GM21423 (cell line): Measurements from ENCODE around the gene PRR29.
"Not testable (repeated sequence)": the region's sequence is repeated elsewhere in the genome, so short reads cannot be mapped to it uniquely, and the experiment has no call there.

ENCODE experiments used
- ATAC-seq: cut with Tn5 transposase; IDR thresholded peaks from one replicate; pipeline ENCODE4 v1.9.1; 2021; ENCODE audit warnings: mild to moderate bottlenecking, moderate library complexity; ENCODE audit not compliant: unreplicated experiment

Gene PRR29

DNA sequence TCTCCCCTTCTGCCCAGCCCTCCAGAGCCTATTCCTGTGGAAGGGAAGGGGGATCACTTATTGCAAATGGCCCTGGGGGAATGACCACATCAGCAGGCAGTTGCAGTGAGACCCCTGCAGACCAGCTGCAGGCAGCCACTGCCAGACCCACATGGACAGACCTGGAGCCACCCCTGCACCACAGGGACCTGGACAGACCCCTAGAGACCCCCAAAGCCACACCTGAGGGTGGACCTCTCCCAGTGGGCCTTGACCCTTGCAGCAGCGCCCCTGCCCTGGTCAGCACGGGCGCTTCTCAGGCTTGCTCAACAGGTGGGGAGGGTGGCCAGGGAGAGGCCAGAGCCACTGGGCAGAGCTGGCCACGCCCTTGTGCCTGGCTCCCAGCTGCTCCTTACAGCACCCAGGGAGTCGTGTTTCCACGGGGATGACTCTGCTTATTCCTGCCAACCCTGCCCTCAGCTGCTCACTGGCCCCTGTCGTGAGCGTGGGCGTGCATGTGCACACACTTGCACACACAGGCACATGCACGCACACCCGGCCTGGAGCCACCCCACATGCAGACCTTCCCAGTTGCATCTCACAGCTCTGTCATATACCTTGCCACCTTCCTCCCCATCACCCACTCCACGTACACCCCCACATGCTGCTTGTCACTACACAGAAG, 24.1 kb upstream of the PRR29 start:
- no peak for ATAC-seq

DNA sequence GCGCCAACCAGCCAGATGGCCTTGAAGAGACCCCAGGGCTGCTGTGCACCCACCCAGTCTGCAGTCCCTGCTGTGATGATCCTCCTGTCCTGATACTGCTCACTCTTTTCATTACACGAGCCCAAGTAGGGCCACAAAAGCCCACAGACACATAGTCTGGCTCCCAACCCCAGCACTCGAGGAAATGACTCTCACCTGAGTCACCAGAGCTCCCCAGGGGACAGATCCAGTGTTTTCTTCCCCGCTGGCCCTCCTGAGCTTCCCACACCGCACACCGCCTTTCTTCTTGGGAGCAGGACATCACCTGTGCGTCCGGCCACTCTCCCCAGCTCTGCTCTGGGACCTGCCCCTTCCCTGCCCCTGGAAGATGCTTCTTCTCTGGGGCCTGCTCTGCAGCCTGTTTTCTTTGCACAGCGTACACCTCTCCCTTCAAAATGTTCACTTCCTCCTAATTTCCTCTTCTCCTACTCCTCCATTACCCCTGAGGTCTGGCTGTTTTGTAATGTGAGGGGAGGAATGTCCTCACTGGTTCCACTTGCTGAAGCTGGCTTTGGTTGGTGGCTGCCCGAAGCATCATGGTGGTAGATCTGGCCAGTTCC, 23.5 kb upstream of the PRR29 start:
- no peak for ATAC-seq

DNA sequence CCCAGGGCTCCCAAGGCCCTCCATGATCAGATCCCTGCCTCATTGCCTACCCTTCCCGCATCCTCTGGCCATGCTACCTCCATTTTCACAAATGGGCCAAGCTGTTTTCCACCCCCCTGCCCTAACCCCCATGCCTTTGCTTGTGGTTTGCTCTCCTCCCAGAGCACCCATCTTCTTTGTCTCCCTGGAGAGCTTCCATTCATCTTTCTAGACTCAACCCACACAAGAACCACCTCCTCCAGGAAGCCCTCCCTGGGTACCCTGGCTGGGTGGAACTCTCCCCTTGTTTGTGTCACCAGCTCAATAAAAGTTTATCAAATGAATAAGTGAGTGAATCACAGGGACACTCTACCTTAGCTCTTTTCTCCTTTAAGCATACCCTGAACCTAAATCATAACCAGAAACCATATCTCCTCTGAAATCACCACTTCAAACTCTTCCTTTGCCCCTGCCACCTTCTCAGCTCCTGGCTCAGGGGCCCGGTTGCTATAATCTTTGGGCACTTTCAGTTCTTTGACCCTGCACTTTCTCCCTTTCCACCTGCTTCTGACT, 22.5 kb upstream of the PRR29 start:
- ATAC-seq = no peak

DNA sequence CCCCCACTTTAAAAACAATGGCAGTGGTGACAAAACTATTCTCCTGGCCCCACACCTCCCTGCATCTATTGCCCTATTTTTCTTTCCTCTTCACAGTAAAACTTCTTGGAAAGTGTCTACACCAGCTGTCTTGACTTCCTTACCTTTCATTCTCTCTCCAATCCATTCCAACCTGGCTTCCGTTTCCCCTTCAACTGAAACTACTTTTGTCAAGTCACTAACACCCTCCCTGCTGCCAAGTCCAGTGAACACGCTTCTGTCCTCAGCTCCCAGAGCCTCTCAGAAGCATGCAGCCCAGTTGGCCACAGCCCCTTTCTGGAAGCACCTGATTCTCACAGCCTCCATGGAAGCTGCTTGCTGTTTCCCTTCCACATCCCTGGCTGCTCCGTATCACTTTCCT, 21.4 kb upstream of the PRR29 start:
- ATAC-seq = no peak

DNA sequence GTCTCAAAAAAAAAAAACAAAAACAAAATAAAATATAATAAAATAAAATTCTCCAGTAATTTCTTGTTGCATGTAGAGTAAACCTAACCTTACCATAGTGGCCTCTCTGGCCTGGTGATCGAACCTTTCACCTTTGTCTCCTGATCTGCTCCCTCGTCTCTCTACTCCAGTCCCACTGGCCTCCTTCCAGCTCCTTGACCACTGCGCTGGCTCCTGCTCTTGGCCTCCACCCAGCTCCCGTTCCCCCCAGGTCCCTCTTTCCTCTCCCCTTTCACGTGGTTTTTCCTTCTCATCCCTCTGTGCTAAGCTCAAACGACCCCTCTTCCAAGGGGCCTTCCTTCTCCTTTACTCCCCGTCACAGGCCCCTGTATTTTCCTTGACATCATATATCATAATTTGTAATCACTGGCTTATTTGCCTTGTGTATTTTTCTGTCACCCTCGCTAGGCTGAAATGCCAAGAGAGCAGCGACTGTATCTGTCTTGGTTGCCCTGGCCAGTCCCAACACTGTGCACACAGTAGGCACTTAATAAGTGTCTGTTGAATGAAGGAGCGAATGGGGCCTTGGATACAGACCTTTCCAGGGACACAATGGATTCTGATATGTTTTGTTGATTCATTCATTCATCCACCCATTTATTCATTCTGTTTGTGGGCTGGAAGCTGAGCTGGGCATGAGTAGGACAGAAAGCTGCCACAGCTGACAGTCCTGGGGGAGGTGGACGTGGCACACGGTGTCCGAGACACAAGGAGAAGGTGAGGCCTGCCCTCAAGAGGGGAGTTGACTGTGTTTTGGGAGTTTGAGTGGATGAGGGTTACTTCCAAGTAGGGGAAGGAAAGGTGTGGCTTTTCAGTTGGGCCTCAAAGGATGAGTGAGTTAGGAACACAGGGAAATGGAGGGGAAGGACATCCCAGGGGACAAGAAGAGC, 19.6 kb upstream of the PRR29 start:
- no peak for ATAC-seq

DNA sequence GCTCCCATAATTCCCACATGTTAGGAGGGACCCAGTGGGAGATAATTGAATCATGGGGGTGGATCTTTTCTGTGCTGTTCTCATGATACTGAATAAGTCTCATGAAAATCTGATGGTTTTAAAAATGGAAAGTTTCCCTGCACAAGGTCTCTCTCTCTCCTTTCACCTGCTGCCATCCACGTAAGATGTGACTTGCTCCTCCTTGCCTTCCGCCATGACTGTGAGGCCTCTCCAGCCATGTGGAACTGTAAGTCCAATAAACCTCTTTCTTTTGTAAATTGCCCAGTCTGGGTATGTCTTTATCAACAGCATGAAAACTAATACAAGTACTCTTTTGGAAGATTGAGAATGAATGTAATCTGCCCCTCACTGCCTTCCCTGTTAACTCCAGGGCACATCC, 15.5 kb upstream of the PRR29 start:
- ATAC-seq = not testable (repeated sequence)

DNA sequence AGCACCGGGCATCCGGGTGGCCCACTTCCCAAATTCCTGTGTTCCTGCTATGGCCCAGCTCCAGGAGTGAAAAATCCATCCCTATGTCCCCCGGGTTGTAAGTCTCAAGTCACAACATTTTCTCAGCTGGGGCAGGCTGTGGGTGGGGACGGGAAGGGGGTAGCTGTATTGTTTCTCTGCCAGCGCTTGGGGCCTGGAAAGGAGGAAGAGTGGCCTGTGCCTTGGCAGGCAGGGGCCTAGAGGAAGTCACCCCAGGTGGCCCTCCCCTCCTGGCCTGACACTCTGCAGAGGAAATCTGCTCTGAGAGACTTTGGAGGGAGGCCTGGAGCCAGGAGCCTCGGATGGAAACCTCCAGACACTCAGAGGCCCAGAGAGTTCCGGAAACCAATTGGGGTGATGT, 14.8 kb upstream of the PRR29 start:
- no peak for ATAC-seq

DNA sequence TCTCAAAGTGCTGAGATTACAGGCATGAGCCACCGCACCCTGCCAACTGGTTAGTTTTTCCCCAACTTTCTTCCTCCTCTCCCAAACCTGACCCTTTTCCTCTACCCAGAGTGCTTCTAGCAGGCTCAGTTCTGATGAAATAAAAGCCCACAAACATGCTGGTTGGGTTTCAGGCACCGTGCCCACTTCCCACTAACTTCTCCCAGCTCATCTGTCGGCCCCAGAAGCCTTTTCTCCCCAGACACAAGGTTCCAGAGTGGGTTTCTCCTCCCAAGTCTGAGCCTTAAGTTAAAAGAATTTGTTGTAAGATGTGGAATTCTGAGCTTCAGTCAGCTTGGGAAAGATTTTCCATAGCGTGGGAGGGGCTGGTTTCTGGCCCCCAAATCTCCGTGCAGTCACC, 13.9 kb upstream of the PRR29 start:
- ATAC-seq = no peak

DNA sequence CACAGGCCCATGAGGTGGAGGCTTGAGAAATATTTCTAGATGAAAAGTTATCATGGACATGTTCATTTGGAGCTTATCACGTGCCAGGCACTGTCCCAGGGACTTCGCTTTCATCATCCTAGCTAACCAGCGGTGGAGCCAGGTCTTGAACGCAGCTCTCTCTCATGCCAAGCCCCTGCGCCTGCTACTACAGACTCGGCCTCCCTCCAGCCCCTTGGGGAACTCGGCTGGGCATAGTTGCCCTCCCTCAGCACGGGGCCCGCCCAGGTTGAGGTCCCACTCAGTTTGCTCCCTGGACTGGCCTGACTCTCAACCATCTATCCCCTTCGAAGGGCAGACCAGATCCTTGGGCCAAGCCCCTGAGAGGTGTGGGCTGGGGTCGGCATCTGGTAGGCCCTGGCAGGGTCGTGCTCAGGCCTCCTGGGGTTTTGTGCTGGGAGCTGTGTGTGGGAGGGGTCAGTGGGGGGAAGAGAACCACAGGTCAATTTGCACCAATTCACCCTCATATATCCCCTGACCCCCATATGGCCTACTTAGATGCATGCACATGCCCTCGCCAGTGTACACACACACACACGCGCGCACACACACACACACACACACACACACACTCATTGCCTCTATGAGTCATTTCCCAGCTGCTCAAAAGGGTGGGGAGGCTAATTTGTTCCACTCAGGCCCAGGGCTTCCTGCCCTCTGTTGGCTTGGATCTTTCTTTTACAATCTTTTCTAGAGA, 13.3 kb upstream of the PRR29 start:
- no peak for ATAC-seq

DNA sequence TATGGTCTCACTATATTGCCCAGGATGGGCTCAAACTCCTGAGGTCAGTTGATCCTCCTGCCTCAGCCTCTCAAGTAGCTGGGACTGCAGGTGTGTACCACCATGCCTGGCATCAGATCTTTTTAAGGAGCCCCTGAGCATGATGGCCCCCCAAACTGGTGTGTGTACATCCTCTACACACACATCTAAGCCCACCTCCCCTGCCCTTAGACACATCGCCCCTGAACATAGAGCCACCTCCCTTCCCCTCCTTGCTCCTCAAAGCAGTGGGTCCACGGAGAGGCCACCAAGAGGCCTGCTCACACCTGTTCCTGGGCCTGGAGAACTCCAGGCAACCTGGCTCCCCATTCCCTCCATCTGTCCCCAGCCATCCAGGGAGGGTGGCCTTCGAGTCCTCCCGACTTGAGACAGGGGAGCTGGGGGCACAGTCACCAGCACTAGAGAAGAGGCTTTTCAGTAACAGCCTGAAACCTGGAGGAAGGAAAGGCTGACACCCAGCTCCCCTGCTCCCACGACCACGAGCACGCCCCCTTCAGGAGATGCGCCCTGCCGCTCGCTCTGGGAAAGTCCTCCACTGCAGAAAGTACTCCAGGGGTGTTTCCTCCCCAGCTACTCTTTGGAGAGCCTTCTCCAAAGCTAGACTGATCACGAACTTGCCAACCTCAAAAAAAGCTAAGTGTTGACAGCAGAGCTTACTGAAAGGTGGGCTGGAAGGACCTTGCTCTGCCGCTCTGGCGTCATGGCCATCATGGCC, 12.6 kb upstream of the PRR29 start:
- no peak for ATAC-seq

DNA sequence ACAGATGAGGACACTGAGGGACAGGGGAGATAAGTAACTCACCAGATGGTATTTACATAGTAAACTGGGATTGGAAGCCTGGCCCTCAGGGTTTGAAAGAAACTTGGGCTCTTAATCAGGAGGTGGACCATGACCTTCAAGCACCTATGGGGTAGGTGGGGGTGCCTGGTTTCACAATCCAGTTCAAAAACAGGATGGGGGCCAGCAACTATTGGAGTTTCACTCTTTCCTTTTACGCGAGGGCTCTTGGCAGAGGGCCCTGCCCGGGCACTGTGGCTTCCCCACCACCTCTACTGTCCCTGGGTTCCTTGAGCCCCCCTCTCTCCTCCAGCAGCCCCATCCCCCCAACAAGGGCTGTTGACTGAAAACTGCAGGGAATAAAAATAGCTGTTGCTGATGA, 11.3 kb upstream of the PRR29 start:
- no peak for ATAC-seq

DNA sequence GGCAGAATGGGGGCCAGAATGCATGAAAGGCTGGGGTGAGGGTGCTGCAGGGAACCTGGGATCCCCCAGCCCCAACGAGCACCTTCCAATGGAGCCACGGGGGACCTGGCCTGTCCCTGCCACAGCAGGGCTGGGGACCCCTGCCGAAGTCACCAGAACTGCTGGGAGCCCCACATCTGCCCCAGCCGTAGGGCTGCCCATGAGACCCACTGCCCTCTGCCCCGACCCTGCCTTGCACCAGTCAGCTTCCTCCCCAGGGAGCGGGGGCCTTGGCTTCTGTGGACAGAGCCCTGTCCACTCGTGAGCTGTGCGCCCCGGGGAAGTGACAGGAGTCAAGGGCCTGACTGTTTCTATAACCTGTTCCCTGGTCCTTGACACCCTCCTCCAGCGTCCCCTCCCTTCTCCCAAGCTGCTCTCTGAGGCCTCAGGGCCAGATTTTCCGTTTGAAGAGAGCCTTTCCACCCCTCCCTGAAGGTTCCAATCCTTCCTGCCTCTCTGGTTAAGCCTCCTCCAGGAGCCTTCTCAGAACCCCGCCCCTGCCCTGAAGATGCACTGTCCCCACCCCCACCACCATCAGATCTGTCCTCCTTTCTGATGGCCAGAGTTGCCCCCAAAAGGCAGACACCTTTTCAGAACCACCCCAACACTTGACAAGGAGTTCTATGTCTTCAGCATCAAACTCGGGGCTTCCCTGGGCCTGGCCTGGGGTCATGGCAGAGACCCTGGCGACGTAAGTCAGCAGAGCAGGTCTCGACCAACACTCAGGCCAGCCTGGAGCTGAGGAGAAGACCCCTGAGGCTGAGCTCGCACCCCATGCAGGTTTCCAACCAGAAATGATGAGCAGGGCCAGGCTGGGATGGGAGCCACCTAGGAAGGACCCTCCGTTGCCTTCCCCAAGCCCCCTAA, 10.7 kb upstream of the PRR29 start:
- no peak for ATAC-seq

DNA sequence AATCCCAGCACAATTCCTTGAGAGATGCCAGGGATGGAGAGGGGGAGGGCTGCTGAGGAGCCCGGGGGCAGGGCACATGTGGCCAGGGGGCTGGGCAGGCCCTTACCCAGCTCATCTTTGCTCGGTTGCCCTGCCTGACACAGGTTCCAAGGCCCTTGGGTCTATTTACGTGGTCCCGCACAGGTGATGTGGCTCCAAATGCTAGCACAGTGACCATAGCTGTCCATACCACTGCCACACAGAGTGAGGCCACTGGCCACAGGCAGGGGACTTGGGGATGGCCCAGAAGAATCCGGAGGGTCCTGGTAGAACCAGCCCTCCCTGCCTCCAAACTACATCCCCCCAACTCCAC, 10.0 kb upstream of the PRR29 start:
- no peak for ATAC-seq

DNA sequence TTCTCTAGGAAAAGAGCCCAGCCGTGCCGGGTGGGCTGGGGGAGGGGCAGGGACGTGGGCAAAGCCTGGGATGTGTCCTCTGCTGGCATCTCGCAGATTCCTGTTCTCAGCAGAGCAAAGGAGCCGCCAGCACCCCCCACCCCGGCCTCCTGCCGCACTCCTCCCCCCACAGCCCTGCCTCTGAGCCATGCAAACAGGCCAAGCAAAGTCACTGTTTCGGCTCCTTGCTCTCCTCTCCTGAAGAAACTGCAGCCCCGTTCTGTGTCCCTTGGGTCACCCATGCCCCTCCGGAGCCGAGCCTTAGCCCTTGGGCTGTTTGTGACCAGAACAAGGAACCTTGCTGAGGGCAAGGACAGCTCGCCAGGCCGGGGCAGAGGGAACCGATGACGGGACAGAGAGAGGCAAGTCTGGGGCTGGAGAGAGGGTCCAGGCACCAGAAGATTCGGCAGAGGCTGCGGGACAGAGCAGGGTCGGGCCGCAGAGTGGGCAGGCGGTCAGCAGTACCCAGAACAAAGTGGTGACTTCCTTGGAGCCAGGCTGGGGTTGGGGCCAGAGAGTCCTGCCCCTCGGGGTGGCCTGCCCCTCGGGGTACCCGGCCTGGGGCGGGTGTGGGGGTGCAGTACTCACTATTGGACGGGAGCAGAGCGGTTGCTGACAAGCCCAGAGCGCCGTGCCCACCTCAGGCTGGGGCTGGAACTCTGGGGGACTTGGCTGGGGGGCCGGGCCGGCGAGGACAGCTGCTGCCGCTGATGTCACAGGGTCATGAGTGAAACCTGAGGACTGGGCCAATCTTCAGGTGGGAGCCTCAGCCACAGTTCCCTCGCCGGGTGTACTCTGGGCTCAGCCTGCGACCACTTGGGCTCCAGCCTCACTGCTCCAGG, 9.2 kb upstream of the PRR29 start:
- ATAC-seq = no peak

DNA sequence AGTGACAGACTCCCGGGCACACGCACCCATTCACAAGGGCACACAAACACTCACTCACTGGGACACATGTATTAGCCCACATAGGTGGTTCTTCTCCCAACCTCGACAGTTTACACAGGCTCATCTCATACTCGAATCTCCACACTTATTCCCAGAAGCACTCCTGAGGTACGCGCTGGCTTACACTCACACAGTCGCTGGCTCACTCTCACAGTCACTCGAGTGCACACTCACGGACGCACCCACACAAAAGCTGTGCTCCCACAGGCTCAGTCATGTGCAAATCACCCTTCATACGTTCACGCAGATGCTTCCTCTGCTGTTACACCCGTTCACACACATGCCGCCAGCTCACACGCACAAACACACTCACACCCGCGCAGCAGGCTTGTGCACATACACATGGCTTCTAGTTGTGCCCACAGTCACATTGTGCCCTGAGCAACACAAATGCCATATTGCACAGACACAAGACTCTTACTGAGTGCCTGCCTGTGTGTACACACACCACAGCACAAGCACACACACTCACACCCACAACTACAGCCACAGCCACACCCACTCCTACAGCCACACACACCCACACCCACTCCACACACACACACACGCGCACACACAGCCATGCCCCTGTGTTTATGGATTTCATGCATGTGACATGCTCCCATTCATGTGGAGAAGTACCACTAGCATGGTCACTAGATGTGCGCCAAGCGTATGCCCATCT, 8.4 kb upstream of the PRR29 start:
- ATAC-seq = no peak

DNA sequence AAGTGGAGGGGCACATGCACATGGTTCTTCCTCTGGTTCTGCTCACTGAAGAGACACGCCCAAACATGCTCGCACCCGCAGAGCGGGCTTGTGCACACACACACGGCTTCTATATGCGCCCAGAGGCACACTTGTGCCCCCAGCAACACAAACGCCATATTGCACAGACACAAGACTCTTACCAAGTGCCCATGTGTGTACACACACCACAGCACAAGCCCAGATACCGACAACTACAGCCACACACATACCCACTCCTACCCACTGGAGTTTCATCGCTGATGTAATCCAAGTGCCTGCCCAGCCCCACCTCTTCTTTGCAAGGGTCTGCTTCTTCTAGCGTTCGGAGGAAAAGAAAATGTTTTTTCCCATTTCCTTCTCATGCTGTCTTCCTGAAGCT, 6.5 kb upstream of the PRR29 start:
- ATAC-seq = no peak

DNA sequence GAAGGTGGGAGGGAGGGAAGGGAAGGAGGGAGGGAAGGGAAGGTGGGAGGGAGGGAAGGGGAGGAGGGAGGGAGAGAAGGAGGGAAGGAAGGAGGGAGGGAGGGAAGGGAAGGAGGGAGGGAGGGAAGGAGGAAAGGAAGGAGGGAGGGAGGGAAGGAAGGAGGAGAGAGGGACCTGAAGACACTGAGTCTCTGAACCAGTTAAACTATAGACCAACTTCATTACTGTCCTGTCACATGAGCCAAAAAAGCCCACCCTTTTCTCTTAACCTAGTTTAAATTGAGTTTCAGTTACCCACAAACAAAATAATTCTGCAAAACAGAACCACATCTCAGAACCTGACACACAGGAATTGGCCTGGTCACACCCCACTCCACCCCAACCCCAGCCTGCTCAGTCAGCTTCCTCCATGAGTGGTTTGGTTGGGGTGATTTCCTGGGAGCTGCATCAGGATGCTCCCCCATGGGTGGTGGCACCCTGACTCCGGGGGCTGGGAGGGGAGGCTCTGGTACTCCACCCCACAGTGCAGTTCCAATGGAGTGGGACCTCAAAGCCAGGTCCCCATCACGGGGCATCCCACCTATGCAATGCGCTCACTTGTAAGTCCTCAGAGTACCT, 4.7 kb upstream of the PRR29 start:
- ATAC-seq = no peak
